ENCODE results near the gene STAC3. TPM values are rescaled to one million over a fixed set of nuclear protein-coding genes. Genes with fewer than 3 reads are reported as not detected.

Gene STAC3
- polyA plus RNA-seq, 4 donors = 2.2 to 8.9 (median 4.1) TPM

GRCh38 chr12:57224973-57225679 is 25.9 kb downstream of the STAC3 start:
- no peak for DNase-seq (ENCODE audit: low read depth in 4 of 4, low spot score in 3 of 4)

GRCh38 chr12:57224278-57224972 is 26.6 kb downstream of the STAC3 start:
- DNase-seq (ENCODE audit: low read depth in 4 of 4, low spot score in 3 of 4) = no peak

DNA sequence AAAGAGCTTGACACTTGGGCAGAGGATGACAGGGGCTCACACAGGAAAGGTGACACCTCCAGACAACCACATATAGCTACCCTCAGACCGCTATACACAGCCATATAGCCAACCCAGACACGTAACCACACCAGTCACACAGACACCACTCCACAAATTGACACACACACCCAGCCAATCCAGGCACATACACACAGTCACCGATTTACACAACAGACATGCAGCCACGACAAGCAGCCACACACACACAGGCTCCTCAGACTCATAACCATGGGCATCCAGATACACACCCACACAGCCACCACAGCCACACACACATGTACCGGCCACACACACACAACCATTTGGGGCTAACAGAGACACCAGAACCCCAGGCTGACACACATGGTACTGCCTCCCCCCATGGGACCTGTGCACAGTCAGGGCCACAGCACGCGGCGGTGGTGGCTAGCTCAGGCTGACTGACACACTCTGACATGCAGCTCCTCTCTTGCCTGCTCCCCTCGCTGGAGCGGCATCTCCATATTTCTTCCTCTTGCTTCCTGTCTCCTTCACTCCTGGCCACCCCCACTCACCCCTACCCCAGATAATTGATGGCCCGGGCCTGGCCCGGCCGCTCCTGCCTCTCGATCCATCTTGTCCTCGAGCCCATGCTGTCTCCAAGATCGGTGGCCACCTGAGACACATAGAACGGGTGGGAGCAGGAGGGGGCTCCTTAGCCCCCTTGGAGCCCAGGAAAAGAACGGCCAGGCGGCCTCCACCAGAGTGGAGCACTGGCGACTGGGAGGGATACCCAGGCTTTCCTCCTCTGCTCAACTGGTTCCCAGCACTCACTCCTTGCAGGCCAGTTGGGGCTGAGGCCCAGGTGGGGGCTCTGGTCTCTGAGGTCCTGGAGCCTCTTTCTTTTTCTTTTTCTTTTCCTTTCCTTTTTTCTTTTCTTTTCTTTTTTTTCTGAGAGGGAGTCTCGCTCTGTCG is 27.5 kb downstream of the STAC3 start:
- DNase-seq (ENCODE audit: low read depth in 4 of 4, low spot score in 3 of 4) = no peak

GRCh38 chr12:57222286-57223190 is 28.4 kb downstream of the STAC3 start:
- no peak for DNase-seq (ENCODE audit: low read depth in 4 of 4, low spot score in 3 of 4)

GRCh38 chr12:57221169-57221917 is 29.6 kb downstream of the STAC3 start:
- no peak for DNase-seq (ENCODE audit: low read depth in 4 of 4, low spot score in 3 of 4)

- no peak for DNase-seq (ENCODE audit: low read depth in 4 of 4, low spot score in 3 of 4)
These were observed 30.2 kb downstream of the STAC3 start for GRCh38 chr12:57220770-57221168.

- no peak for DNase-seq (ENCODE audit: low read depth in 4 of 4, low spot score in 3 of 4)
These were observed 30.8 kb downstream of the STAC3 start for GRCh38 chr12:57219993-57220754.

- DNase-seq (ENCODE audit: low read depth in 4 of 4, low spot score in 3 of 4) = no peak
These were observed 31.6 kb downstream of the STAC3 start for GRCh38 chr12:57219205-57219992.

DNA sequence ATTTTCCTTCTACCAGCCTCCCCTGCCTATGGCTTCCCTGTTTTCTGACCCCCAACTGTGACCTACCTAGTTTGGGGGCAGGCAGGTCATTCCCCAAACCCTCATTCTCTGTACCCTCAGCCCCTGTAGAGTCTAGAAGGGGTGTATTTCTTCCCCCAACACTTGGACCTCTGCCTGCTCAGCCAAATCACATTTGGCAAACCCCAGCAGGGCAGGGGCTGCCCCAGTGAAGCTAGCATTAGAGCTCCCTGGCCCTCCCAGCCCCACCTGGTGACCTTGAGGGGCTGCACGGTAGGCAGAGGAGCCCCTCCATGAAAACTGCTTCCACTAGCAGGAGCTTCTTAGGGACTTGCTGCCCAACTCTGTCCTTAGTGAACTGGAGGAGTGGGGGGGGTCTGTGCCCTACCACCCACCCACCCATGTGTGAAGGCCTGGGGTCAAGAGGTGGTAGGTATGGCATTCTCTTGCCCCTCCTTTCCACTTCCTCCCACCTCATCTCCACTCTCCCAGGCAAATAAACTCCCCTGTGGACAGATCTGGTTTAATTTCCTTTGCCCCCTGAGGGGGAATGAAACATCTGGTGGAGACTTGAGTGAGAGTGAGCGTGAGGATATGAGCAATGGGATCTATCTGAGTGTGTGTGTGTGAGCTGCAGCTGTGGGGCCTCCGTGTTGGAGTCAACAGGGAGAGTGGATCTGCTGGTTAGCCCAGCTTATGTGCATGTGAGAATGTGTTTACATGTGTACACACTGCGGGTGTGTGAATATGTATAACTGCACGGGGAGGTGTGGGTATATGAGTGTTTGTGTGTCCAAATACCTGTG is 32.7 kb downstream of the STAC3 start:
- no peak for DNase-seq (ENCODE audit: low read depth in 4 of 4, low spot score in 3 of 4)

GRCh38 chr12:57216921-57217879 is 33.8 kb downstream of the STAC3 start:
- no peak for DNase-seq (ENCODE audit: low read depth in 4 of 4, low spot score in 3 of 4)

DNA sequence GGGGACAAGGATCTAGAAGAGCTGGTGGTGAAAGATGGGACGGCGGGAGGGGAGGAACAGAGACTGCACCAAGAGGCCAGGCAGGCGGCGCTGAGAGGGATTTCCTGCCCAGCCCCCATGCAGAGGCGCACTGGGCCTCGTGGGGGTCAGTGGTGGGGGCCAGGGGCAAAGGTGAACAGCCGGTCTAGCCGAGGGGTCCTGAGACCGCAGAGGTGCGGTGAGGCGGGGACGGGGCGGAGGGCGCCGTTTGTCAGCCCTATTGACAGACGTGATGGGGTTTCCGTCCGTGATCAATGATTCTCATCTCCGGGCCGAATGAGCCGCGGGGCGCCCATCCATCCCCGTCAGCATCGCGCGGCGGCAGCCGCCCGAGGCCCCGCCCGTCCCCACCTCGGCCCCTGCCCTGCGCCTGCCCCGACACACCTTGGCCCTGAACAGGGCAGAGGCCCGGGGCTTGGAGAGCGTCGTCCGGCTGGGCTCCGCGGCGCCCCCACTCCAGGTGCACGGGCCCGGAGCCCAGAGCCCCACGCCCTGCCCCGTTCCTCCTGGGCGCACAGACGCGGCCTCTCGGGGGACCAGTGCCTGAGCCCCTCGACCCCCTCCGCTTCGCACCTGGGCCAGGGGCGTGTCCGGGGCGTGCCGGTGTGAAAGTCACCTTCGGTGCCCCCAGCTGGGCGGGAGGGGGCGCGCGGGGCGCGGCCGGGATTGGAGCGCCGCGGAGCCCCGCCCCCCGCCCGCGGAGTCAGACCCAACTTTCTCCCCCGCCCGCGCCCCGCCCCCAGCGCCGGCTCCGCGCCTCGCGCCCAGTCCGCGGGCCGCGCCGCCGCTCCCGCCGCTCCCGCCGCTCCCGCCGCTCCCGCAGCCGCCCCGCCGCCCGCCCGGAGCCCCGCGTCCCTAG is 34.7 kb downstream of the STAC3 start, which contains the start of gene NXPH4:
TSS of gene NXPH4 (plus strand) at position 781 of the 898 bp plus-strand sequence. CDS start 176 bp downstream, outside the sequence.
- no peak for DNase-seq (ENCODE audit: low read depth in 4 of 4, low spot score in 3 of 4)

- no peak for DNase-seq (ENCODE audit: low read depth in 4 of 4, low spot score in 3 of 4)
These were observed 35.3 kb downstream of the STAC3 start for GRCh38 chr12:57215668-57216013.

DNA sequence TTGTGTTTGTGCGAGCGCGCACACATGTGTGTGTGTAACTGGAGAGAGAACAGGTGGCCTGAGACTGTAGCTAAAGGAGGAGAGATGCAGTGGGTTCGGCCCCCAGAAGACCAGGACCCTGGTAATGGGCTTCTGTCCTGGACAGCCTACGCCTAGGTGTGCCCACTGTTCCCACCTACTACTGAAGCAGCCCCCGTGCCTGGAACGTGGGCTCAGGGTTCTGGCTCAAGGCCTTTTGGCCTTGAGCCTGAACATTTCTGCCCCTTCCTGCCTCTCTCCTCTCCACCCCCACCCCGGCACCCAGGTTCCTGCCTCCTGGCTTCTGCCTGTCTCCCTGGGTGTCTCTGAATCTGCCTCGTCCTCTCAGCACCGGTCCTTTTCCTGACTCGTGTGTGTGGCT is 35.9 kb downstream of the STAC3 start:
- no peak for DNase-seq (ENCODE audit: low read depth in 4 of 4, low spot score in 3 of 4)

DNA sequence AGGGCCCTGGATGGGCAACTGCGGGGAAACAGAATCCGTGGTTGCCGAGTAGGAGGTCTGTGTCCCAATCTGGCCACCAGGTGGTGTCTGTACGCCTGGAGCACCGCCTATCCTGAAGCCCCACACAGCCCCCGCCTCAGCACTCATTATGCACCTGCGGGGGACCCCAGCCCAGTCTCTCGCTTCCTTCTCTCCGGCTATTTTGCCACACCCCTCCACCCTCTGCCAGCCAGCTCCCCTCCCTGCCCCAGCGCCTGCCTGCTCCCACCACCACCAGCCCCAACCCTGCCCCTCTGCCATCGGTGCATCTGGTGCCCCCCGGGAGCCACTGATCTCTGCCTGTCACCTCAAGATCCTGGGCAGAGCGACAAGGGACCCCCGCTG is 36.6 kb downstream of the STAC3 start:
- DNase-seq (ENCODE audit: low read depth in 4 of 4, low spot score in 3 of 4) = no peak
